GM21526 (cell line): ENCODE measurements around the gene PSMB7.

ENCODE experiments used
- ATAC-seq: cut with Tn5 transposase; IDR thresholded peaks from one replicate; pipeline ENCODE4 v1.9.1; 2021; ENCODE audit warnings: moderate library complexity; ENCODE audit not compliant: unreplicated experiment, low FRiP score

PSMB7 gene

GRCh38 chr9:124386201-124386600, 29.0 kb downstream of the PSMB7 start:
- no peak for ATAC-seq

- ATAC-seq = no peak
Measured at GRCh38 chr9:124385623-124386022, 29.6 kb downstream of the PSMB7 start.

- ATAC-seq = no peak
Measured at GRCh38 chr9:124384846-124385245, 30.4 kb downstream of the PSMB7 start.

- ATAC-seq = no peak
Measured at GRCh38 chr9:124384210-124384609, 31.0 kb downstream of the PSMB7 start.

GRCh38 chr9:124381170-124381945, 33.9 kb downstream of the PSMB7 start:
- ATAC-seq = no peak

GRCh38 chr9:124377551-124378406, 37.5 kb downstream of the PSMB7 start:
- no peak for ATAC-seq

- no peak for ATAC-seq
Measured at GRCh38 chr9:124376329-124376728, 38.9 kb downstream of the PSMB7 start.

GRCh38 chr9:124375726-124376125, 39.5 kb downstream of the PSMB7 start:
- no peak for ATAC-seq

- no peak for ATAC-seq
Measured at GRCh38 chr9:124373851-124374250, 41.4 kb downstream of the PSMB7 start.

GRCh38 chr9:124373386-124373785, 41.9 kb downstream of the PSMB7 start:
- ATAC-seq = no peak

- ATAC-seq = no peak
Measured at GRCh38 chr9:124372038-124372437, 43.2 kb downstream of the PSMB7 start.

GRCh38 chr9:124370896-124371582, 44.2 kb downstream of the PSMB7 start:
- ATAC-seq = no peak

GRCh38 chr9:124369231-124369797, 45.9 kb downstream of the PSMB7 start:
- ATAC-seq = no peak

- ATAC-seq = no peak
Measured at GRCh38 chr9:124368692-124369091, 46.5 kb downstream of the PSMB7 start.

GRCh38 chr9:124366476-124367220, 48.6 kb downstream of the PSMB7 start:
- no peak for ATAC-seq

- ATAC-seq = no peak
Measured at GRCh38 chr9:124365036-124365435, 50.2 kb downstream of the PSMB7 start.

GRCh38 chr9:124364141-124364540, 51.1 kb downstream of the PSMB7 start:
- ATAC-seq = no peak

- no peak for ATAC-seq
Measured at GRCh38 chr9:124363326-124364096, 51.7 kb downstream of the PSMB7 start.

- no peak for ATAC-seq
Measured at GRCh38 chr9:124361128-124361527, 54.1 kb downstream of the PSMB7 start.
